ENCODE results near the gene KCNG2.

DNA sequence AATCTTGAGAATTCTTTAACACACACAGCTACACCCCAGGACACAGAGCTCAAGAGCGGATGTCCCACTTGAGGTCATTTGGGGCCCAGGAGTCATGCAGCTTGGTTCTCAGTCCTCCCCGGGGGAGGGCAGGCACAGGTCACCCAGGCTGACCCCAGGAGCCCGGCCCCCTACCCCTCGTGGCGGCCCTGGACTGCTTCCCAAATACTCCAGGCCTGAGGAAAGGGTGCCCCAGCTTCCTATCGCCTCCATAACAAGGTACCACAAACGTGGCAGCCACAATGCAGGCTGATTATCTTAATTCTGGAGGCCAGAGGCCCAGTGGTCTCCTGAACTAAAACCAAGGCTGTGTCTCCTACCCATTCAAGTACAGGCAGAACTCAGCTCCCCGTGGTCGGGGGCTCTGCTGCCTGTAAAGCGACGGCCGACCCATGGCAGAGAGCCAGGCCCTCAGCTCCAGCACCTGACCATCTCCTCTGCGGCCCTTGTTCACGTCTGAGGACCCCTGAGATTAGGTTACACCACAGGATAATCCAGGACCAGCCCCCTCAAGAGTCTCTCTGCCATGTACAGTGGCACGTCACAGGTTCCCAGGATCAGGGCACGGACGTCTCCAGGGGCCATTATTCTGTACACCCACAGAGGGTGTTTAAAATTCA is 143.2 kb downstream of the KCNG2 start:
- TF ChIP-seq EZH2phosphoT487 (conservative IDR thresholded peaks at IDR 0.05; ENCODE audit: low read length) = no peak
- TF ChIP-seq, protein P1, sequence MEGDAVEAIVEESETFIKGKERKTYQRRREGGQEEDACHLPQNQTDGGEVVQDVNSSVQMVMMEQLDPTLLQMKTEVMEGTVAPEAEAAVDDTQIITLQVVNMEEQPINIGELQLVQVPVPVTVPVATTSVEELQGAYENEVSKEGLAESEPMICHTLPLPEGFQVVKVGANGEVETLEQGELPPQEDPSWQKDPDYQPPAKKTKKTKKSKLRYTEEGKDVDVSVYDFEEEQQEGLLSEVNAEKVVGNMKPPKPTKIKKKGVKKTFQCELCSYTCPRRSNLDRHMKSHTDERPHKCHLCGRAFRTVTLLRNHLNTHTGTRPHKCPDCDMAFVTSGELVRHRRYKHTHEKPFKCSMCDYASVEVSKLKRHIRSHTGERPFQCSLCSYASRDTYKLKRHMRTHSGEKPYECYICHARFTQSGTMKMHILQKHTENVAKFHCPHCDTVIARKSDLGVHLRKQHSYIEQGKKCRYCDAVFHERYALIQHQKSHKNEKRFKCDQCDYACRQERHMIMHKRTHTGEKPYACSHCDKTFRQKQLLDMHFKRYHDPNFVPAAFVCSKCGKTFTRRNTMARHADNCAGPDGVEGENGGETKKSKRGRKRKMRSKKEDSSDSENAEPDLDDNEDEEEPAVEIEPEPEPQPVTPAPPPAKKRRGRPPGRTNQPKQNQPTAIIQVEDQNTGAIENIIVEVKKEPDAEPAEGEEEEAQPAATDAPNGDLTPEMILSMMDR (IDR thresholded peaks at IDR 0.05; ENCODE audit: insufficient read depth, low read length, poor library complexity, severe bottlenecking) = no peak

All from SU-DHL-6 (cell line).